Measurements from ENCODE around the gene TUFT1.
A peak's percentile ranks its signal among the peaks of the same experiment; 100 is the strongest.
"Not testable (repeated sequence)": the region's sequence is repeated elsewhere in the genome, so short reads cannot be mapped to it uniquely, and the experiment has no call there.

TUFT1 gene

GRCh38 chr1:151581451-151581850 lies 41.3 kb downstream of the TUFT1 start:
- DNase-seq (ENCODE audit: low spot score) = no peak

- no peak for DNase-seq (ENCODE audit: low spot score)
Observed at GRCh38 chr1:151581921-151582320, 41.8 kb downstream of the TUFT1 start.

- no peak for DNase-seq (ENCODE audit: low spot score)
Observed at GRCh38 chr1:151583796-151584195, 43.7 kb downstream of the TUFT1 start.

GRCh38 chr1:151584278-151584677 lies 44.2 kb downstream of the TUFT1 start:
- DNase-seq (ENCODE audit: low spot score) = no peak

GRCh38 chr1:151584780-151585179 lies 44.7 kb downstream of the TUFT1 start:
- no peak for DNase-seq (ENCODE audit: low spot score)

- DNase-seq (ENCODE audit: low spot score) = no peak
Observed at GRCh38 chr1:151585622-151586021, 45.5 kb downstream of the TUFT1 start.

GRCh38 chr1:151590961-151591360 lies 50.9 kb downstream of the TUFT1 start:
- DNase-seq (ENCODE audit: low spot score) = no peak

GRCh38 chr1:151593730-151594129 lies 53.6 kb downstream of the TUFT1 start:
- DNase-seq (ENCODE audit: low spot score) = no peak

- DNase-seq (ENCODE audit: low spot score) = peak; percentile 48
Observed at GRCh38 chr1:151594143-151594625, 54.1 kb downstream of the TUFT1 start.

- peak; percentile 86 for DNase-seq (ENCODE audit: low spot score)
Observed at GRCh38 chr1:151596166-151596953, 56.3 kb downstream of the TUFT1 start.

GRCh38 chr1:151602550-151602949 lies 62.4 kb downstream of the TUFT1 start:
- not testable (repeated sequence) for DNase-seq (ENCODE audit: low spot score)

GRCh38 chr1:151604291-151604690 lies 64.2 kb downstream of the TUFT1 start:
- no peak for DNase-seq (ENCODE audit: low spot score)

GRCh38 chr1:151606384-151606783 lies 66.3 kb downstream of the TUFT1 start:
- DNase-seq (ENCODE audit: low spot score) = no peak

- no peak for DNase-seq (ENCODE audit: low spot score)
Observed at GRCh38 chr1:151606857-151607256, 66.7 kb downstream of the TUFT1 start.

- DNase-seq (ENCODE audit: low spot score) = no peak
Observed at GRCh38 chr1:151610142-151610541, 70.0 kb downstream of the TUFT1 start.

- DNase-seq (ENCODE audit: low spot score) = no peak
Observed at GRCh38 chr1:151611288-151611790, 71.2 kb downstream of the TUFT1 start.

GRCh38 chr1:151611832-151612500 lies 71.9 kb downstream of the TUFT1 start, which contains the start of gene SNX27:
Gene SNX27 (plus strand): TSS chr1:151612050. CDS start chr1:151612202, 152 bp downstream.
- peak; percentile 95 for DNase-seq (ENCODE audit: low spot score)

GRCh38 chr1:151612501-151613281 lies 72.6 kb downstream of the TUFT1 start:
- no peak for DNase-seq (ENCODE audit: low spot score)

GRCh38 chr1:151613282-151613780 lies 73.2 kb downstream of the TUFT1 start:
- DNase-seq (ENCODE audit: low spot score) = no peak

GRCh38 chr1:151615711-151616504 lies 75.8 kb downstream of the TUFT1 start:
- DNase-seq (ENCODE audit: low spot score) = no peak

- no peak for DNase-seq (ENCODE audit: low spot score)
Observed at GRCh38 chr1:151616505-151616849, 76.4 kb downstream of the TUFT1 start.
